GM19025 (cell line): ENCODE measurements around the gene TRPM6.

Experiments
- ATAC-seq: cut with Tn5 transposase; IDR thresholded peaks from one replicate; pipeline ENCODE4 v1.9.1; 2021; ENCODE audit warnings: mild to moderate bottlenecking, low read depth, moderate library complexity; ENCODE audit not compliant: unreplicated experiment

TRPM6 gene

DNA sequence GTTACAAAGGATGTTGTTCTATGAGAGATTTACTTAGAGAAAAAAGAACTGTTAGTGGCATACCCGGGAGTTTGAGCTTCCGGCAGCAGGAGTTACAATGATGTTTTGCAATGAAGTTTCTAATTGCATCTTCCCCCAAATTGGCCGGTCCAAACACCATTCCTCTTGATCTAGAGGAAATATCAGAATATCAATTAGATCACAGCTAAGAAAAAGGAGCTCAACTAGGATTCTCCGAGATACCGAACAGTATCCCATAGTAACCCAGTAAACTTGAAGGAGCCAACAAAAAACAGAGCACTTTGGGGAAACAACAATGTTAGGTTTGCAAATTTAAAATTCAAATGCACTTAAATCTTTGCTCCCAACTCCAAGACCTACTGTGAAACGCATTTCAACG lies 159.5 kb downstream of the TRPM6 start:
- no peak for ATAC-seq

DNA sequence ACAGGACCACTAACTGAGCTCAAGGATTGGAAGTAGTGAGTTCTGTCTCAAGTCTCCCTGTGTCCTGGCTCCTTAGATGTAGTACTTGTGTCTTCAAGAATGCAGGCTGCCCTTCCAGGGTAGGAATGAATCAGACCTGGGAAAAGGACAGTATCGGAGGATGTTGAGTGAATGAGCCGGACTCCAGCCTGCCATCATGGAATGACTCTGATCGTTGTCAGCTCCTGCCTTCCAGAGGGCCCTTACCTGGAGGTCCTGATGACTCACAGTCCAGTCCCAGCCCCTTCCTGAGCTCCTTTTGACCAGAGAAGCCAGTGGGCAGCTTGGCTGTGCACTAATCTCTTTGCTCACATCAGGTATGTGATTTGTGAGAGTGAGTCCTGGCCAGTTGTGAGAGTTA lies 161.1 kb downstream of the TRPM6 start:
- ATAC-seq = no peak

DNA sequence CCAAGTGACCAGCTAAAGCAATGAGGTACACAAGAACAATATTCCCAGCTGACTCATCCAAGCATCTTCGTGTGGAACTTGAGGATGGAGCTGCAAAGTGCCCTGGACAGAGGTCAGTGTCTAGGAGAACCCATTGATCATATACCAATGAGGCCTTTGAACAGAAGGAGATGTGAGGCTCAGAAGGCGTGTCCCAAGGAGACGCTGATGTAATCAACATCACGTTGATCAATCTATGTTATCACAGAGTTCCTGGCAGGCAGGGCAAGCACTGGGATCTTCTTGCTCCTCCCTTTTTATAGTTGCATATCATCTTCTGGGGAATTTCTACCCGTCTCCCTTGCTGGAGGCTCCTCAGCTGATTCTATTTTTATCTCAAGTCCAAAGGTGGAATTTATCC lies 163.4 kb downstream of the TRPM6 start:
- no peak for ATAC-seq

DNA sequence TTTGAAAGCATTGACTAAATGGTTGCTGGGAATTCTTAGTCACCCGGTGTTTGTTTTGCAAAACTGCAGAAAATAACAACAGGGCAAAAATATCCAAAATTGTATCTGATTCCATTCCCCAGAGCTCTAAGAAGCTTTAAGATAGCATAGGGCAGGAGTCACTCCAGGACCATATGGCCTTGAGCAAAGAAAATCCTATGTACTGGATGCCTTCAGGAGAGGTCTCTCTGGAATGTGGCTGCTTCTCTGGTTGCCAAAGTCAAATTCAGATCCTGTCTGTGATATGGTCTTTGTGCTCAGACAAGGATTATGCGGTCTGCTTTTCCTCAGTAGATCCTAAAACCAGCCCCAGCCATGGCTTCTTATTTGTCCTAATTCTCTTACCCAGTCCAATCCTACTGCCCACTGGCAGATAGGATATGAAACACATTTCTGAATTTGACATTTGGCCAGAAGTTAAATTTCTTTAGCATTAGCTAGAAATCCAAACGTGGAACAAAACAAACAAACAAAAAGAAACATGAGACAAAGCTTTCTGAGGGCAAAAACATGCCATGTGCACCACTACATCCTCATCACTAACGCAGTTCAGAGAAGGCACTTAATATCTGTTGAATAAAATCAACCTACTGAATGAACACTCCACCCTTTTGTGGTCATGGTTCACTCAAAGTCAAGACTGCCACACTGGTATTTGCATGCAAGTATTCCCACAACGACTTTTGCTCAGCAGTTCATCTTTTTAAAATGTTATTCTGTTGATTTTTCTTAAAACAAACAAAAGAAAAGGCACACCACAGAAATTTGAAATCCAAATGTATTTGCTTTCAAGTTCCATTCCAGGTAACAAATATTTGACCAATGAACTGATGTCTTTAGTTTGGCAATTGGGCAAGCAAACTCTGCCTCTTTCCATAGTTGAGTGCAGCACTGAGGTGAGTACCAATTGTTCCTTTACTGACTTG lies 165.7 kb downstream of the TRPM6 start:
- no peak for ATAC-seq

DNA sequence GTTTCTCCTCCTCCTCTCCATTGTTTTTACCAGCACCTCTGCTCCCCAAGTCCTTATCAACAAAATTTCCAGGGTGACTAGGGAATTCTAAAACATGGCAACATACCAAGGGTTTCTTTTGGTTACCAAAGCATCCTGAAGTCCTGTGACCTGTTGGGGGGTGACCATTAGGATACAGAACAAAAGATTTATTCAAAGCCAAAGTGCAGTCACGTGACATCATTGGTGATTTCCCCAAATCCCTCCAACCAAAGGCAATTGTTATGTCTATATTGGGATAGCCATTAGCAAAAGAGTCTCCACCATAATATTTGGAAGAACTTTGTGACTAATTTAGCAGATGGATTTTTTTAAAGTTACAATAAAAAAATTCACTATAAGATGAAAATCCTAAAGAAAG lies 168.4 kb downstream of the TRPM6 start:
- ATAC-seq = no peak

DNA sequence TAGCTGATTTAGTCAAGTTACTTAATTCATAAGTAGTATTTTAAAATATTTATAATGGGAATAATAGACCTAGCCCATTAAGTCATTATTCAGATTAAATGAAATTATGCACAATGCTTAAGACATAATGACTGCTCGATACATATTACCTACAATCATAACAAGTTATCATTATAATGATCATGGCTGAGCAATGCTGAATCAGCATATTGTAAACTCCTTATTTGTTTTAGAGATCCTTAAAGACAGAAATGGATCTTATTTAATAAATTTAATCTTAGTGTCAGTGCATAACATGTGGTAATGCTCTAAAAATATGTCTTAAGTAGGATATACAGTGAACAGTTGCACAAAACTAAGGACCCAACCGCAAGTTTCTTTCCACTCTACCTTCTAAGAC lies 169.0 kb downstream of the TRPM6 start:
- no peak for ATAC-seq

DNA sequence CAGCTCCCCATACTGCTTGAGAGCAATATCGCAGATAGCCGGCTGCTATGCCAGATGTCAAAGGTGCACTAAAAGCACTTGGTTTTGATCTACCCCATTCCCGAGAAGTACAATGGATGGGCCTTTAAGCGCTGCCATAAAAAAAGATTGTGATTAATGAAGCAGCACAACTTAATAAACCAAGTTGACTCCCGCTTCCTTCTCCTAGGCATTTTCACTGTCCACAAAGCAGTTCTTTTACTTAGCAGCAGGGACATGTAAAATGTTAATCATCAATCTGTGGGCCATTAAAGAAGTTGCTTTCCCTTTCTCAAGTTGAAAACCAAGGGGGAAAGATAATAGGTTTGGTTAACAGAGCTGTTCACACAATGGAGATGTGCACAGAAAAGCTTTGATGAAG lies 176.4 kb downstream of the TRPM6 start:
- no peak for ATAC-seq

DNA sequence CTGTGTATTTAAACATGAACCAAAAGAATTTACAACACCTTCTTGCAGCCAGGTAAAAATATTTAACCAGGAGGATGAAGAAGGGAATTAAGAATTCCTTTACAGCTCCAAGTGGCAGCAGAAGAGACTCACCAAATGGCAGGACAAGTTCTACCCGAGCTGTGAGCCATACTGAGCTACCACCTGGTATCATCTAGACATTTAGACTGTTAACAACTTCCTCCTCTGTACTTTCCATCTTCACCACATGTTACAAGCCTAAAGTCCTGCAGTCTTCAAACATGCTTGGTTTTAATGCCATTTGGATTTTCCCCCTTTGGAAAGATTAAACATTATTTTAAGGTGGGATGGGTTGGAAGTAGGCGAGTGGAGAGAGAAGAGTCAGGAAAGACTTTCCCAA lies 190.2 kb downstream of the TRPM6 start:
- ATAC-seq = no peak

DNA sequence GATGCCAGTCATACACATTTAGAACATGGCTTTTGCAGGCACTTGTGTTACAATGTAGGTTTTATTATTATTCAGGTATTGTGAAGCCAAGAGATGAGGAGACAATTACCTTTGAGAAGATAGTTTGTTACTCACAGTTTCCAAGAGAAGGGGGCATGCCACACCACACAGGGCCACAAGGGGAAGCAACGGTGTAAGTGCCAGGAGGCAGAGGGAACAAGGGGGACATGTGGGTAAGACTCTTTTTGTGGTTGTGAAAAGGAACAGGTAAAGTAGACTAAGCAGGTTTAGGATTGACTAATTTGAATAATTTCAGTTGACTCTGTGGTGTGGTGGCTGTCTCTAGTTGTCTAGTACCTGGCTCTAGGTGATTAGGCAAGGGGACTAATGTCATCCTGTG lies 191.2 kb downstream of the TRPM6 start:
- no peak for ATAC-seq

DNA sequence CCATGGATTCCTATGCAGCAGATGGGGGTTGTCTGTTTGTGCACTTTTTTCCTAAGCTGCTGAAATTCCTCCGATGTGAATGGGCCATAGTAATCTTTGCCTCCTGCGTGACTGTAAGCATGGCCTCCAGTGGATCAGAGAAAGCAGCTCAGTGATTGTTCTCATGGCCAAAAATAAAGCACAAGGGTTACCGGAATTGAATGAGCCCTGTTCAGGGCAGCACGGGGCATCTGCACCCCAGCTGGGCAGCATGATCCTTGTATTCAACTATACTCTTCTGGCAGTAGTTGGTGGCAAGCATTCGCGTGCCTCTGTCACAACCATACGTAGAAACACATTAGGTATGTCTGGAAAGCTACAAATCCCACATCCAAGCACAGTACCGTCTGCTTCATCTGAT lies 196.7 kb downstream of the TRPM6 start:
- ATAC-seq = no peak

DNA sequence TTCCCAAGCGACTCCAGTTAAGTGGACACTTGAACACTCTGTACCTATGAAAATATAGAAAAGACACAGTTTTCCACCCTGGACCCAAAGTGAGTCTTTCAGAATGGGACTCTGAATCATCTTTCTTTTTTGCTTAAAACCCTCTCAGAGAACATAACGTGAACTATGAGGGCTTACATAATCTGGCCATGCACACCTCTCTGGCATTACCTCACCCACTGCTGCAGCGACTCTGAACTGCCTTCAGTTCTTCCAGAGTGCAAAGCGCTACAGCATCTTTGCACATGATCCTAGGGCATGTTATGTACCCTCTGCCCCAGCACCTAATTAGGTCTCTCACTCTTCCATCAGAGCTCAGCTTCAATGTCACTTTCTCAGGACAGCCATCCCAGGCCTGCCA lies 204.4 kb downstream of the TRPM6 start:
- ATAC-seq = no peak

DNA sequence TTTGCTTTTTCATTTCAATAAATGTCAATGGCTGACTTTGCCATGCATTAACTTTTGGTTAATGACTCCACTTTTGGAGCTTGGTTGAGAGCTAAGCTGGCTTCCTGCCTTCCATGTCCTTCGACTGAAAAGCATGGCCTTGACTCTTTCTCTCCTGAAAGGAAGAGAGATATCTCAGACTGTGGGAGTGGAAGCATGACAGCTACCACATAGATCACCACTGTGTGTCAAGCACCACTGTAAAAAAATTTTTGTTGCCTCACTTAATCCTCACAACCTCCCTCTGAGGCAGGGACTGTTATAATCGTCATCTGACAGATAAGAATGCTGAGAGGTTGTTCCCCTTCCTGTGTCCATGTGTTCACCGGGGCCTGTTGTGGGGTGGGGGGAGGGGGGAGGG lies 205.8 kb downstream of the TRPM6 start:
- ATAC-seq = no peak

DNA sequence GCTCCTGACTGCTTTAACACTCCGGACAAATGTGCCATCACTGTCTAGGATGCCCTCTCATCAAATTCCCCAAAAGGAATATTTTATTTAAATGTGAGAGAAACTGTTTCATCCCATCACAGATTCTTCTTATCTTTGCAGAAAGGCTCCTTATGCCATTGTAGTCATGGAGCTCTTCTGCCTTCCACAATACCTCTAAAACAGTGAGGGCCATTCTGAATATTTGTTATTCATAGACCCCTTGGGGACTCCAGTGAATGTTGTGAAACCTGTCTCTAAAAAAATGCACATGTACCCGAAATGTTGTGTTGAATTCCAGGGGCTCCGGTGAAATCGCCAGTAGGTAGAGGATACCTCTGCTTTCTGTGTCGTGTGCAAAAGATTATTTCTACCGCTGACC lies 213.6 kb downstream of the TRPM6 start:
- ATAC-seq = no peak
